Subcutaneous abdominal adipose tissue (tissue), 5 donors: ENCODE data around the gene SLC30A7.

Experiments
- H3K27ac ChIP-seq: one replicate; pipeline ENCODE4 v1.7.0; 2013; ENCODE audit warnings: low read depth, mild to moderate bottlenecking, inconsistent platforms, low read length, moderate library complexity
- H3K27me3 ChIP-seq, 5 donors: one replicate each; pipeline ENCODE4 v1.7.0; 2013; ENCODE audit warnings: low read length in 5 of 5, inconsistent platforms in 1 of 5; ENCODE audit not compliant: control insufficient read depth in 5 of 5, insufficient read depth in 4 of 5
- H3K36me3 ChIP-seq, 5 donors: one replicate each; pipeline ENCODE4 v1.7.0; 2013; ENCODE audit warnings: low read length in 5 of 5; ENCODE audit not compliant: control insufficient read depth in 5 of 5, insufficient read depth in 5 of 5
- H3K4me1 ChIP-seq, 5 donors: one replicate each; pipeline ENCODE4 v1.7.0; 2013; ENCODE audit warnings: low read length in 5 of 5, mild to moderate bottlenecking in 3 of 5, moderate library complexity in 1 of 5; ENCODE audit not compliant: control insufficient read depth in 5 of 5, insufficient read depth in 5 of 5
- H3K4me3 ChIP-seq, 5 donors: one replicate each; pipeline ENCODE4 v1.7.0; 2013; ENCODE audit warnings: low read length in 5 of 5, low read depth in 1 of 5
- H3K9ac ChIP-seq, 5 donors: one replicate each; pipeline ENCODE4 v1.7.0; 2013; ENCODE audit warnings: low read length in 5 of 5, mild to moderate bottlenecking in 4 of 5, moderate library complexity in 3 of 5
- H3K9me3 ChIP-seq, 5 donors: one replicate each; pipeline ENCODE4 v1.7.0; 2013; ENCODE audit warnings: low read length in 5 of 5; ENCODE audit not compliant: control insufficient read depth in 5 of 5
- donor health status: healthy.
- donor health status: healthy.
- donor health status: healthy.
- donor health status: healthy.
- donor health status: healthy.

Gene SLC30A7

DNA sequence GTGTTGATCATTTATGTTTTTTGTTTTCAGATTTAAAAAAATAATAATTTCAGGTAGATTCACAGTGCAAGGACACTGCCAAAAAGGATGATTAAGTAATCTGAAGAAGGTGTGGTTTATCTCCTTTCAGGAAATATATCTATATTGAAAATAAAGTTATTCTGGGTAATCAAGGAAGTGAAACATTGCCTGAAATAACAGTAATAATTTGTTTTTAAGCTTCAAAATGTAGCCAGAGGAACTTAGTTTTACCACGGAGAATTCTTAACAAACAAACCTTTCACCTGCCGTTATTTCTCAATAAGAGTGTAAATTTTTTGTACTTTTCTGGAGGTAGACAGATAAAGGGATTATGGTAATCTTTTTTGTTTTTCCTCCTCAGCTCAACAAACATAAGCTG, 132.6 kb downstream of the SLC30A7 start:
- H3K9me3 ChIP-seq: no peaks in the 10 kb centered on the region
- H3K4me3 ChIP-seq: no peak overlapping the region
- no peaks in the 10 kb centered on the region for H3K27me3 ChIP-seq
- peaks cover 5 to 23% (median 16%) of the 10 kb centered on the region in 5 donors for H3K4me1 ChIP-seq
- H3K36me3 ChIP-seq: no peaks in the 10 kb centered on the region
- no peak overlapping the region for H3K9ac ChIP-seq
- H3K27ac ChIP-seq: no peak overlapping the region

GRCh38 chr1:101029184-101029583, 133.3 kb downstream of the SLC30A7 start:
- no peak overlapping the region for H3K4me3 ChIP-seq

DNA sequence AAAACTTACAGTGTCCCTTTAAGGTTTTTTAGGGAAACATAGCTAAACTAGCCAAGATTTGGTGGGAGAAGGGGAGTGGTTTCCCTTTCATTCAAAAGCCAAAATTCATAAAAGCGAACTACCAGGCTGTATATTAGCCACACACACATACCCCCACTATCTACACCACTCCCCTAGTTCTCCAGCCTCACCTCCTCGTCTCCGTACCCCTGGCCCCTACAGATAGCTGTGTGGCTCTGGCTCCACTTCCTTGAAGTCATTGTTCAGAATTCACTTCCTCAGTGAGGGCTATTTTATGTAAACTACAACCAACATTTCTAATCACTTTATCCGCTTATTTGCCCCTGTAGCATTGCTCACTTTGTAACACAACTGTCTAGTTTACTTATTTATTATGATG, 135.0 kb downstream of the SLC30A7 start:
- no peaks in the 10 kb centered on the region for H3K9me3 ChIP-seq
- H3K27ac ChIP-seq: no peak overlapping the region
- no peaks in the 10 kb centered on the region for H3K36me3 ChIP-seq
- no peak overlapping the region for H3K9ac ChIP-seq
- H3K27me3 ChIP-seq: no peaks in the 10 kb centered on the region
- peaks cover 5 to 13% (median 7%) of the 10 kb centered on the region in 5 donors for H3K4me1 ChIP-seq
- no peak overlapping the region for H3K4me3 ChIP-seq

More at GRCh38 chr1:101029184-101029583, 133.3 kb downstream of the SLC30A7 start:
- H3K4me1 ChIP-seq: peaks cover 5 to 23% (median 16%) of the 10 kb centered on the region in 5 donors
- H3K36me3 ChIP-seq: no peaks in the 10 kb centered on the region
- no peaks in the 10 kb centered on the region for H3K27me3 ChIP-seq
- no peak overlapping the region for H3K27ac ChIP-seq
- no peak overlapping the region for H3K9ac ChIP-seq
- no peaks in the 10 kb centered on the region for H3K9me3 ChIP-seq
